H7 (cell line): Measurements from ENCODE around the gene ICE1. TPM values are rescaled to one million over a fixed set of nuclear protein-coding genes. Genes with fewer than 3 reads are reported as not detected.
A peak's percentile ranks its signal among the peaks of the same experiment; 100 is the strongest.
"Not testable (repeated sequence)": the region's sequence is repeated elsewhere in the genome, so short reads cannot be mapped to it uniquely, and the experiment has no call there.

Experiments used
- DNase-seq: peaks from one replicate; pipeline ENCODE4 v3.0.0; 2012
- H3K27me3 ChIP-seq: 2 replicates; pipeline ENCODE4 v1.6.0; 2011; ENCODE audit warnings: mild to moderate bottlenecking, low read length; ENCODE audit not compliant: control insufficient read depth, insufficient read depth
- H3K36me3 ChIP-seq: replicated peaks from 2 replicates; pipeline ENCODE4 v1.5.1; 2011; ENCODE audit warnings: low read length; ENCODE audit not compliant: control insufficient read depth, insufficient read depth
- H3K4me3 ChIP-seq: 2 replicates; pipeline ENCODE4 v1.5.1; 2011; ENCODE audit warnings: low read depth, mild to moderate bottlenecking, control low read depth, low read length, moderate library complexity; ENCODE audit not compliant: insufficient read depth
- total RNA-seq: library from RNA; depleted of rRNA; stranded (reverse); fragments of >200 nt; shearing (Covaris generic); gene quantifications from 2 replicates; pipeline ENCODE4 v1.2.3, GENCODE V29; 2014

The ICE1 gene
- total RNA-seq, 1 experiment from 2014 or later: 20.3 TPM

DNA sequence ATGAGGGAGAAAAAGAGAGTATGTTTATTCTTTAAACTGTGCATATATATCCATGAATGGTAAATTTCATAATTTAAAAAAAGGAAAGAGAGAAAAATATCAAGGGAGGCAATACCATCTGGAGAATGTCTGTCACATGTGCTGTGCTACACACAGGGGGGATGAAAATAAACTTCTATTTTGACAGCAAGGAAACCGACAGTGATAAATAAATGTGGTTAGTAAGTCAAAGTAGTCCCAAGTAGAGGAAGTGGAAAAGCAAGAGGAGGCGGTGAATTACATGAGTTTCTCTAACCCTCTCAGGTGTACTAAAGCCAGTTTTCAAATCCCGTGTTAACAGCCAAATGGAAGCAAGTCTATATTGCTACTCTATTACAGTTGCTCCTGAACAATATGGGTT lies 83.3 kb downstream of the ICE1 start:
- Histone ChIP-seq H3K27me3 (peaks cover 1% of the 10 kb centered on the region; the same call in 1 of the 2 replicates), H3K4me3 (no peak overlapping the region), H3K36me3 (no peaks in the 10 kb centered on the region)
- no peak for DNase-seq

DNA sequence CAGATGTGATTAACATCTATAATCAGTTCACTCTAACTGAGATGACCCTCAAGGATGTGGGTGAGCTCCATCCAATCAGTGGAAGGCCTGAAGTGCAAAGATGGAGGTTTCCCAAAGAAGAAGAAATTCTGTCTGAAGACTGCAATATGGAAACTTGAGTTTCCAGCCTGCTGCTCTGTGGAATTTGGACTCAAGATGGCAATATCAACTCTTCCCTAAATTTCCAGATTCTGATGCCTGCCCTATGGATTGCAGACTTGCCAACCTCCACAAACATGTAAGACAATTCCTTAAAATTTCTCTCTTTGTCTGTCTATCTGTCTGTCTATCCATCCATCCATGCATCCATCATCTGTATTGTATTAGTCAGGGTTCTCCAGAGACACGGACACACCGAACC lies 85.9 kb downstream of the ICE1 start:
- no peak for DNase-seq
- no peak overlapping the region for H3K4me3 ChIP-seq
- H3K36me3 ChIP-seq: no peaks in the 10 kb centered on the region
- peaks cover 1% of the 10 kb centered on the region; the same call in 1 of the 2 replicates for H3K27me3 ChIP-seq

DNA sequence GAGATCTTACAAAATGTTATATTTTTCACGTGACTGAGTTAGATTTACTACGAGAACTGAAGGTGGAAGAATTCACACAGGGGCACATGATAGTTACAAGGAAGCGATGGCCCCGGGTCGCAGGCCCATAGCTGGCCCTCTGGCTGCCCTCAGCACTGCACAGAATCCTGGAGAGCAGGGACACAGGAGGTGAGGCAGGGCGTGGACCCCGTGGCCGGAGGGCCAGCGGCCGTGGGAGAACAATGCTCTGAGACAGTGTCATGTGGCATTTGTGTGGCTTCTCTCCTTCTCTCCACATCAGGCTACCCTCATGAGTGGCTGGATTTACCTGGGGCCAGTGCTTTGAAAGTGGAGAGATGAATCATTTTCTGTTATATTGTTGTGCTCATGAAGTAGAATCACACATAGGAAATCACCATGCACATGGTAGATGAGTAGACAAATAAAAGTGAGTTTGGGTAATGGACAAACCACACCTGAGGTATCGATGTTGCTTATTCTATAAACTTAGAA lies 89.5 kb downstream of the ICE1 start:
- Histone ChIP-seq H3K36me3 (no peaks in the 10 kb centered on the region), H3K4me3 (no peak overlapping the region), H3K27me3 (peaks cover 1% of the 10 kb centered on the region; the same call in 1 of the 2 replicates)
- no peak for DNase-seq

DNA sequence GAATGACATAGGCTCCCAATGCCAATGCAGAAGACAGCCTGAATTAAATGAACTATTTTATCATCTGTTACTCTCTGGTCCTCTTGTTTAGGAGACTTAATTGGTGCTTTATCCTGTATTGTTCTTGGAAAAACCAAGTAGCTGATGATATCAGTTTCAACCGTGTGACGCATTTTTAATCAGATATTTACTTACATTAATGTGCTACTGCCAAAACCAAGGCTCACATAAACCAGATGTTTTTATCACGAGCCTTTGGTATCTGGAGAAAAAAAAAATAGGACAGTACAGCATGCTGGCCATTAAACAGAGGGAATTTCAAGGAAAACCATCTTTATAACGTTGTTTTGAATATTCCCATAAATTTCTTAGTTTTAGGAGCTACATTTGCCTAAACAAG lies 90.1 kb downstream of the ICE1 start:
- Histone ChIP-seq H3K27me3 (peaks cover 1% of the 10 kb centered on the region; the same call in 1 of the 2 replicates), H3K4me3 (no peak overlapping the region), H3K36me3 (no peaks in the 10 kb centered on the region)
- no peak for DNase-seq

DNA sequence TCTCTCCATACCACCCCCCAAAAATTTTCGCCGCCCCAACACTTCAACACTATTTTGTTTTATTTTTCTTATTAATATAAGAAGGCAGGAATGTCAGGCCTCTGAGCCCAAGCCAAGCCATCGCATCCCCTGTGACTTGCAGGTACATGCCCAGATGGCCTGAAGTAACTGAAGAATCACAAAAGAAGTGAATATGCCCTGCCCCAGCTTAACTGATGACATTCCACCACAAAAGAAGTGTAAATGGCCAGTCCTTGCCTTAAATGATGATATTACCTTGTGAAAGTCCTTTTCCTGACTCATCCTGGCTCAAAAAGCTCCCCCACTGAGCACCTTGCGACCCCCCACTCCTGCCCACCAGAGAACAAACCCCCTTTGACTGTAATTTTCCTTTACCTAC lies 98.1 kb downstream of the ICE1 start:
- H3K4me3 ChIP-seq, H3K36me3 ChIP-seq, H3K27me3 ChIP-seq, DNase-seq: not testable (repeated sequence)

DNA sequence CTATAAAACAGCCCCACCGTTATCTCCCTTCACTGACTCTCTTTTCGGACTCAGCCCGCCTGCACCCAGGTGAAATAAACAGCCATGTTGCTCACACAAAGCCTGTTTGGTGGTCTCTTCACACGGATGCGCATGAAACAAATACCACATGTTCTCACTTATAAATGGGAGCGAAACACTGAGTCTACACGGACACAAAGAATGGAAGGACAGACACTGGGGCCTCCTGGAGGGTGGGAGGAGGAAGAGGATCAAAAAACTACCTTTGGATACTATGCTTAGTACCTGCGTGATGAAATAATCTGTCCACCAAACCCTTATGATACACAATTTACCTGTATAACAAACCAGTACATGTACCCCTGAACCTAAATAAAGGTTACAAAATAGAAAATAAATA lies 98.6 kb downstream of the ICE1 start:
- DNase-seq: no peak
- no peaks in the 10 kb centered on the region for H3K27me3 ChIP-seq
- H3K36me3 ChIP-seq: no peaks in the 10 kb centered on the region
- H3K4me3 ChIP-seq: no peak overlapping the region

DNA sequence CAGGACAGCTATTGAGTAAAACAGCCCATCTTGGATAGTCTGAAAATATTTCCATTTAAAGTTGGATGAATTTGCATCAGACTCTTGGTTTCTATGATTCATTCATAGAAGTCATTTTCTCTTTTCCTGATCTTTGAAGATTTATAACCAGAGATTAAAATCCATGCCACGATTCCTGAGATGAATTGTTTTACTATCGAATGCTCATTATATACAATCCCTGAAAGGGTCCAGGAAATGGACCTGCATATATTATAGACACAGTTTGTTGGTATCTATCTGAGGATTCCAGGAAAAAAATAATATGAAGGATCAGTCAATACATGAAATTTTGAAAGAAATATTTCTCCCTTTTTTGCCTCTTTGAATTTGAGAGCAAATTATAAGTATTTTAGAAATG lies 99.0 kb downstream of the ICE1 start:
- Histone ChIP-seq H3K4me3 (no peak overlapping the region), H3K36me3 (no peaks in the 10 kb centered on the region)
- no peak for DNase-seq

DNA sequence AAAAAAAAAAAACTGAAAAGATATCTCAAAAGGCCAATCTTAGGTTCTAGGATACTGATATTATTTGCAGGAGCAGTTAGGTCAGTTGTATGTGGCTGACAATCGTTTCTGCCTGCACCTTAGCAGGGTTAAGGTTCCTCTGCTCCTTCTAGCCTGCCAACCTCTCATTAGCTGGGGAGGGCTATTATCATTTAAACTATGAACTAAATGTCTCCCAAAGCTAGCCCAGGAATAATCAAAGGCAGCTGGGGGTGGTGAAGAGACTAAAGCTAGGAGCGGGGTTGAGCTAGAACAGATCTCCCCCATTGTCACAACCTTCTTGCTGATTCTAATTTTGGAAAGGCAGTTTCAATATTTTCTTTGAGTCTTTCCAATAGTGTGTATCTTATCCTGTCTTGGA lies 99.9 kb downstream of the ICE1 start:
- H3K27me3 ChIP-seq: no peaks in the 10 kb centered on the region
- no peaks in the 10 kb centered on the region for H3K36me3 ChIP-seq
- H3K4me3 ChIP-seq: no peak overlapping the region
- peak; percentile 48 for DNase-seq

More for the DNA sequence above, 99.0 kb downstream of the ICE1 start:
- no peaks in the 10 kb centered on the region for H3K27me3 ChIP-seq

DNA sequence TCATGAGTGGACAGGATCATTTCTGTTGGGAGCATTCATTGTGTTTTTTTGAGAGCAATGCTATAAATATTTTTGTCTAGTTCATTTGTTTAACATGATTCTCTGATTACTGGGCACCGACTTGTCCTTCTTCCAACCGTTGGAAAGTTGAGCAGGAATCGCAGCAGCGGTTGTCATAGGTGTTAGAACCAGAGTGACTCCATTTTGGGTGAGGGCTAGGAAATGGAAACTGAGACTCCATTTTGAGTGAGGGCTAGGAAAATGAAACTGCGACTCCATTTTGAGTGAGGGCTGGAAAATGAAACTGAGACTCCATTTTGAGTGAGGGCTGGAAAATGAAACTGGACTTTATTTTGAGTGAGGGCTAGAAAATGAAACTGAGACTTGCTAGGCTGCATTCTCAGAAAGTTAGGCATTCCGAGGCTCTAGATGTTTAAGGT lies 100.6 kb downstream of the ICE1 start:
- Histone ChIP-seq H3K27me3 (no peaks in the 10 kb centered on the region), H3K36me3 (no peaks in the 10 kb centered on the region), H3K4me3 (no peak overlapping the region)
- no peak for DNase-seq

DNA sequence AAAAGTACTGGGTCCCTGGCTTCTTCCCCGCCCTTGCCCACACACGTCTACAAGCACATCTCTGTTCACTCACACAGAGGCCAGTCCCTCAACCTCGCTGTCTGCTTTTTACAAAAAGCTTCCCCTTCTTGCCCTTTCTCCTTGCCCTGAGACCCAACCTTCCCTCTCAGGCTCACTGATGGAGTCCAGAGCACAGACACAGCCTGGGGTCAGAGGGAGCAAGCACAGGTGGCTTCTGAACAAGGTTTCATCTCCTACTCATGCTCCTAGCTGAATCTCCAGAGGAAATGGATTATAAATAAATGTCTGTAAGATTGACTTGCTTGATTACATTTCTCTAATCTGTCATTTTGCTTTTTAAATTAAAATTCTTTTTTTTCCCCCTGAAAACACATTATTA lies 101.8 kb downstream of the ICE1 start:
- H3K36me3 ChIP-seq: no peaks in the 10 kb centered on the region
- H3K4me3 ChIP-seq: no peak overlapping the region
- H3K27me3 ChIP-seq: no peaks in the 10 kb centered on the region
- DNase-seq: no peak

DNA sequence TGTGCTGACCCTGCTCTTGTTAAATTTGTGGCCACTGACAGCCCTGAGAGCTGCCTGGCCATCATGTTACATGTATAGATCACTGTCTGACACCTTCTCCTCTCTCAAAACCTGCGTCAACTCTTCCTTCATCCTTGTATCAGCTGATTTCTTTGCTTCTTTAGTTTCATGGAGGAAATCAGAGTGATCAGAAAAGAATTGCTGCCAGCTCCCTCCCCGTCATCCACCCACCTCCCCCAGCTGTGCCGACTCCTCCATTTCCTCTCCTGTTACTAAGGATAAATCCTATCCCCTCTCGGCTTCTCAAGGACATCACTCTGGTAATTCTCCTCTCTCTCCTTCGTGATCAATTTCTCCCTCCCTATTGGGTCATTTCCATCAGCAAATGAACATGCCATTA lies 108.9 kb downstream of the ICE1 start:
- H3K36me3 ChIP-seq: no peaks in the 10 kb centered on the region

DNA sequence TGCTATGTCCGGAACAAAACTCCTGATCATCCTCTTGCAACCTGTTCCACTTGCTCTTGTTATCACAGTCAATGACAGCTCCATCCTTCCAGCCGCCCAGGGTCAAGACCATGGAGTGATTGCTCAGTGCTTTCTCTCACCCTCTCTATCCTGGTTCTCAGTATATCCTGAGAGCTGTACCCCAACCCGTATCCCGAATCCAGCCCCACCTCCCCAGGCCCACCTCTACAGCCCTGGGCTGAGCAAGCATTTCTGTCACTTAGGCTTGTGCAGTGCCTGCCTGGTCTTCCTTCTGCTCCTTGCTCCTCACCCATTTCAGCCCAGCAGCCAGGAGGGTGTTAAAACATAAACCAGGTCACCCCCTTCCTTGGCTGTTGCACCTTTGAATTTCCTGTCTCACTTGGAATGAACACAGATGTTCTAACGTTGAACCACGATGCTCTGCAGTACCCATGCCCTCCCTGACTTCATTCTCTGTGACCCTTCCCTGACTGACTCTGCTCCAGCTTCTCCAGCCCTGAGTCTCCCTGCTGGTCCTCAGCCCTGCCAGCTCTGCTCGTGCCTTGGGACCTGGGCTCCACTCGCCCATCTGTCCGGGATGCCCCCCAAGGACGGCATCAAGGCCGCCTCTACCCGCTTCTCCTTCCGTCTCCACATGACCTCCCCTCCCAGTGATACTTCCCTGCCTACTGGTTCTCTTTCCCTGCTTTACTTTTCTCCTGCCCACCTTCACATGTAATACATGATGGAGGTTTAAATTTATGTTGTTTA lies 110.0 kb downstream of the ICE1 start:
- DNase-seq: no peak
- H3K27me3 ChIP-seq: no peaks in the 10 kb centered on the region; the same call in 1 of the 2 replicates
- H3K4me3 ChIP-seq: no peak overlapping the region
- H3K36me3 ChIP-seq: no peaks in the 10 kb centered on the region

More for the DNA sequence above, 108.9 kb downstream of the ICE1 start:
- no peaks in the 10 kb centered on the region; the same call in 1 of the 2 replicates for H3K27me3 ChIP-seq
- H3K4me3 ChIP-seq: no peak overlapping the region
- DNase-seq: no peak

DNA sequence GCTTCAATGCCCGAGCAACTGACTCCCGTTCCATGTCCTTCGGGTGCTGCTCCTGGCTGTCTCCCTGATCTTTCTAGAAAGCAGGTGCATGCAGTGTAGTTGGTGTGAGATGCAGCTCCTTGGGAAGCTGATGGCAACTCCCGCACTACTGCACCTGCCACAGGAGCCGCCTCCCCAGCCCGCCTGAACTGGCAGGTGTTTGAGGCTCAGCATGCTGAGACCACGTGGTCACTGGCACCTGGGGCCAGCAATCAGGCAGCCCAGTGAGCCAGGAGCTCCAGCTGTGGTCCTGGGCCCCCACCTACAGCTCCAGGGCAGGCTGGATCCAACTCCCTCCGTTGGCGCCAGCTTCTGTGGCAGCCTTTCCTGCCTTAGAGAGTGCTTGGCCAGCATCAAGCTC lies 111.5 kb downstream of the ICE1 start:
- DNase-seq: no peak
- no peak overlapping the region for H3K4me3 ChIP-seq
- no peaks in the 10 kb centered on the region; the same call in 1 of the 2 replicates for H3K27me3 ChIP-seq

DNA sequence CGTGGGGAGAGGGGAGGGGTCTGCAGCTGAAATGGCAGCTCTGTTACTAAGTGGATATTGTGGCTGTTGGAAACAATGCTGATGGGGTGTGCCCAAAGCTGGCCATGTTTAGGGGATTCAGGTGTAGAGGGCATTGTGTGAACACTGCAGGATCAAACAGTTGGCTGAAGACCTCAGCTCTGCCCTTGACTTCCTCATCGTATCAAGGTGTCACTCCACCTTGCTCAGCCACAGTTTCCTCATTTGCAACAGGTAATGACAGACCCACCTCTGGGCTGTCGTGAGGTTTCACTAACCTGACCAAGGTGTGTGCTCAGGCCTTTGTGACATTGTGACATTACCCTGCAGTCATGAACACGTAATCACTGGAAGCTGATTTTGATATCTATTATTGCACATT lies 111.9 kb downstream of the ICE1 start:
- DNase-seq: no peak
- Histone ChIP-seq H3K4me3 (no peak overlapping the region), H3K27me3 (no peaks in the 10 kb centered on the region; the same call in 1 of the 2 replicates), H3K36me3 (no peaks in the 10 kb centered on the region)

More for the DNA sequence above, 111.5 kb downstream of the ICE1 start:
- H3K36me3 ChIP-seq: no peaks in the 10 kb centered on the region

DNA sequence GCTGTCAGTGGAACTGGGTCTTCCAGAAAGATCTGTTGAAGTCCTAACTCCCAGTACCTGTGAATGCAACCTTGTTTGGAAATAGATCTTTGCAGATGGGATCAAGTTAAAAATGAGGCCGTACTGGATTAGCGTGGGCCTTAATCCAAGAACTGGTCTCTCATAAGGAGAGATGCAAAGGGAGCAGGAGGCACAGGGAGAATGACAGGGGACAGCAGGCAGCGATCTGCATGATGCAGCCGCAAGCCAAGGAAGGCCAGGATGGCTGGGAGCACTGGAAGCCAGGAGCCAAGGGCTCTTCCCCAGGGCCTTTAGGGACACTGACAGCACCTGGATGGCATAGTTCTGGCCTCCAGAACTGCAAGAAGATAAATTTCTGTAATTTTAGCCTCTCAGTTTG lies 114.4 kb downstream of the ICE1 start:
- DNase-seq: no peak
- Histone ChIP-seq H3K36me3 (no peaks in the 10 kb centered on the region), H3K27me3 (no peaks in the 10 kb centered on the region), H3K4me3 (no peak overlapping the region)
